ENCODE data around the gene SRA1.

DNA sequence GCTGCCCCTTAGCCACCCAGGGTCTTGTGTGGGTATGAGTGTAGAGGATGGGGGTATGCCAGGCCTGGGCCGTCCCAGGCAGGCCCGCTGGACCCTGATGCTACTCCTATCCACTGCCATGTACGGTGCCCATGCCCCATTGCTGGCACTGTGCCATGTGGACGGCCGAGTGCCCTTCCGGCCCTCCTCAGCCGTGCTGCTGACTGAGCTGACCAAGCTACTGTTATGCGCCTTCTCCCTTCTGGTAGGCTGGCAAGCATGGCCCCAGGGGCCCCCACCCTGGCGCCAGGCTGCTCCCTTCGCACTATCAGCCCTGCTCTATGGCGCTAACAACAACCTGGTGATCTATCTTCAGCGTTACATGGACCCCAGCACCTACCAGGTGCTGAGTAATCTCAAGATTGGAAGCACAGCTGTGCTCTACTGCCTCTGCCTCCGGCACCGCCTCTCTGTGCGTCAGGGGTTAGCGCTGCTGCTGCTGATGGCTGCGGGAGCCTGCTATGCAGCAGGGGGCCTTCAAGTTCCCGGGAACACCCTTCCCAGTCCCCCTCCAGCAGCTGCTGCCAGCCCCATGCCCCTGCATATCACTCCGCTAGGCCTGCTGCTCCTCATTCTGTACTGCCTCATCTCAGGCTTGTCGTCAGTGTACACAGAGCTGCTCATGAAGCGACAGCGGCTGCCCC, 10.0 kb upstream of the SRA1 start:
- TF ChIP-seq, protein P1, sequence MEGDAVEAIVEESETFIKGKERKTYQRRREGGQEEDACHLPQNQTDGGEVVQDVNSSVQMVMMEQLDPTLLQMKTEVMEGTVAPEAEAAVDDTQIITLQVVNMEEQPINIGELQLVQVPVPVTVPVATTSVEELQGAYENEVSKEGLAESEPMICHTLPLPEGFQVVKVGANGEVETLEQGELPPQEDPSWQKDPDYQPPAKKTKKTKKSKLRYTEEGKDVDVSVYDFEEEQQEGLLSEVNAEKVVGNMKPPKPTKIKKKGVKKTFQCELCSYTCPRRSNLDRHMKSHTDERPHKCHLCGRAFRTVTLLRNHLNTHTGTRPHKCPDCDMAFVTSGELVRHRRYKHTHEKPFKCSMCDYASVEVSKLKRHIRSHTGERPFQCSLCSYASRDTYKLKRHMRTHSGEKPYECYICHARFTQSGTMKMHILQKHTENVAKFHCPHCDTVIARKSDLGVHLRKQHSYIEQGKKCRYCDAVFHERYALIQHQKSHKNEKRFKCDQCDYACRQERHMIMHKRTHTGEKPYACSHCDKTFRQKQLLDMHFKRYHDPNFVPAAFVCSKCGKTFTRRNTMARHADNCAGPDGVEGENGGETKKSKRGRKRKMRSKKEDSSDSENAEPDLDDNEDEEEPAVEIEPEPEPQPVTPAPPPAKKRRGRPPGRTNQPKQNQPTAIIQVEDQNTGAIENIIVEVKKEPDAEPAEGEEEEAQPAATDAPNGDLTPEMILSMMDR (IDR thresholded peaks at IDR 0.05) = no peak
- TF ChIP-seq POLR2AphosphoS5 (IDR thresholded peaks at IDR 0.05) (no peak), POLR2A (IDR thresholded peaks at IDR 0.05) (no peak)

Data from transverse colon (tissue), 4 donors.